ENCODE measurements around the gene NR1H3.
"Not testable (repeated sequence)": the region's sequence is repeated elsewhere in the genome, so short reads cannot be mapped to it uniquely, and the experiment has no call there.

NR1H3 gene

GRCh38 chr11:47308050-47308823 lies 50.4 kb downstream of the NR1H3 start:
- no peak for DNase-seq

GRCh38 chr11:47314992-47315391 lies 57.2 kb downstream of the NR1H3 start:
- no peak for DNase-seq

GRCh38 chr11:47316501-47316900 lies 58.7 kb downstream of the NR1H3 start:
- DNase-seq, result not testable (repeated sequence)

- DNase-seq, result no peak
Measured at GRCh38 chr11:47317064-47317828, 59.5 kb downstream of the NR1H3 start.

GRCh38 chr11:47318166-47318565 lies 60.4 kb downstream of the NR1H3 start:
- no peak for DNase-seq
